Head of caudate nucleus (tissue), 42 donors: ENCODE data around the gene DYDC2.
"Not testable (repeated sequence)": the region's sequence is repeated elsewhere in the genome, so short reads cannot be mapped to it uniquely, and the experiment has no call there.

Experiments
- DNase-seq, 42 donors: peaks; one replicate each; pipeline versions ENCODE4 v3.0.0 to v3.0.0-alpha.2; 2020 to 2021; ENCODE audit warnings: mixed read lengths in 7 of 42
- intact Hi-C: fragments of 100-400 bp; cut with DNase I; formaldehyde crosslinking; loops from one replicate; pipeline ENCODE4 v1.15.0; 2022

The DYDC2 gene, protein sequence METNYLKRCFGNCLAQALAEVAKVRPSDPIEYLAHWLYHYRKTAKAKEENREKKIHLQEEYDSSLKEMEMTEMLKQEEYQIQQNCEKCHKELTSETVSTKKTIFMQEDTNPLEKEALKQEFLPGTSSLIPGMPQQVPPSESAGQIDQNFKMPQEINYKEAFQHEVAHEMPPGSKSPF

DNA sequence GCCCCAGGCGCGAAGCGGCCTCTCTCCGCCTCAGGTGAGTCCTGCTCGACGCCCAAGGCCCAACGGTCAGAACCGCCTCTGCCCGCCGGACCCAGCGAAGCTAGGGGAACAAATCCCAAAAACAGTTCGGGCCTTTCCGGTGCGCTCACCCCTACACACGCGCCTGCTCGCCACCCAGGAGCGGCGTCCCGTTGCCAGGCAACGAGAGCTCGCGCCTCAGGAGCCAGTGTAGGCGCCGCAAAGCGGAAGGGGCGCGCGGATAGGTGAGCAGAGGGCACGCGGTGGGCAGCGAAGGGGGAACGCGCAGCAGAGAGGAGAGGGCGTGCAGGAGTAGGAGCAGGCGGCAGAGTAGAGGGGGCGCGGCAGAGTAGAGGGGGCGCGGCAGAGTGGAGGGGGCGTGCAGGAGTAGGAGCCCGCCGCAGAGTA lies at the start of gene DYDC2, which contains the start of gene DYDC1:
DYDC2 (plus strand) TSS at position 219 of the 426 bp plus-strand sequence. CDS start 5,663 bp downstream, outside the sequence.
DYDC1 (minus strand) TSS at position 193 of the 426 bp plus-strand sequence. CDS start 4,154 bp downstream, outside the sequence.
- intact Hi-C loops = no loop called here
- peak; percentile 20 to 93 (median 73) for DNase-seq

DNA sequence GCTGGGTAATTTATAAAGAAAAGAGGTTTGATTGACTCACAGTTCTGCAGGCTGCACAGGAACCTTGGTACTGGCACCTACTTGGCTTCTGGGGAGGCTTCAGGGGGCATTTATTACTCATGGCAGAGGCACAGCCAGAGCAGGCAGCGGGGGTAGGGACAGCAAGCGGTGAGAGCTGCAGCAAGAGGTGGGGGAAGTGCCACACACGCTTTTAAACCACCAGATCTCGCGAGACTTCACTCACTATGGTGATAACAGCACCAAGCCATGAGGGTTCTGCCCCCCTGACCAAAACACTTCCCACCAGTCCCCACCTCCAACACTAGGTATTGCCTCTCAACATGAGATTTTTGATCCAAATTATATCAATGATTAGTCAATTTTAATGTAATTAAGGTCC lies 43.1 kb upstream of the DYDC2 start:
- DNase-seq = no peak
- intact Hi-C loops = no loop called here

DNA sequence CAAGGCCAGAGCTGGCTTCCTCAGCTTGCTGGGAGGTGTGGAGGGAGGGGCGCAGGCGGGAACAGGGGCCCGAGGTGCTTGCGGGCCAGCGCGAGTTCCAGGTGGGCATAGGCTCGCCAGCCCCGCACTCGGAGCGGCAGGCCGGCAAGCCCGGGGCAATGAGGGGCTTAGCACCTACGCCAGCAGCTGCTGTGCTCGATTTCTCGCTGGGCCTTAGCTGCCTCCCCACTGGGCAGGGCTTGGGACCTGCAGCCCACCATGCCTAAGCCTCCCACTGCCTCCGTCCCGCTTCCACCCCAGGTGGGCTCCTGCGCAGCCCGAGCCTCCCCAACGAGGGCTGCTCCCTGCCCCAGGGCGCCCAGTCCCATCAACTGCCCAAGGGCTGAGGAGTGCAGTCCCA lies 41.2 kb upstream of the DYDC2 start:
- no peak for DNase-seq
- intact Hi-C loops = no loop called here

DNA sequence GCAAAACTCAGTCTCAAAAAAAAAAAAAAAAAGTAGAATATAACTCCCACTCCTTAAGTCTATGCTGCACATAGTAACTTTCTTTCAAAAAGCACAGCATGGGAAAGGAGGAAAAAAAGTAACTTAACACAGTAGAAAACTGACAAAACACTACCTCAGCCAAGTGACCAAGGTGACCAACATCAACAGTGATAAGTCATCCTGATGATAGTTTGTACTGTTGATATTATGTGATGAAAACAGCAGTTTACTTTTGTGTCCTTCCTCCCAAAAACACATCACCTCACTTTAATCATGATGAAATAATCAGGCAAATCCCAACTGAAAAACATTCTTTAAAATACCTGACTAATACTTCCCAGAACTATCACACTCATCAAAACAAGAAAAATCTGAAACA lies 37.8 kb upstream of the DYDC2 start:
- intact Hi-C loops = no loop called here
- DNase-seq = no peak

DNA sequence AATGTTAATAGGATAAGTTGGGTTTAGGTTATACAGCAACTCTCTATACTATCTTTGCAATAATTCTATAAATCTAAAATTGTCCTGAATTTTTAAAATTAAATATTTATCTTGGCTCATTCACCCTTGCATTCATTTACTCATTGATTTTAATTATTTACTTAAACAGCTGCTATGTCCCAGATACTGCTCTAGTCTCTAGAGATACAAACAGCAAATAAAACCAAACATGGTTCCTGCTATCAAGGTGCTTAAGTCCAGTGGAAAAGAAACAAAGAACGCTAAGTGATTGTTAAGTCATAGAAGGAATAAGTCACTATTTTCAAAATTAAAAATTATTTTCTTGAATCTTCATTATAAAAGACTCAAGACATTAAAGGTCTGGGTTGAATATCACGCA lies 37.3 kb upstream of the DYDC2 start:
- intact Hi-C loops = no loop called here
- no peak for DNase-seq

DNA sequence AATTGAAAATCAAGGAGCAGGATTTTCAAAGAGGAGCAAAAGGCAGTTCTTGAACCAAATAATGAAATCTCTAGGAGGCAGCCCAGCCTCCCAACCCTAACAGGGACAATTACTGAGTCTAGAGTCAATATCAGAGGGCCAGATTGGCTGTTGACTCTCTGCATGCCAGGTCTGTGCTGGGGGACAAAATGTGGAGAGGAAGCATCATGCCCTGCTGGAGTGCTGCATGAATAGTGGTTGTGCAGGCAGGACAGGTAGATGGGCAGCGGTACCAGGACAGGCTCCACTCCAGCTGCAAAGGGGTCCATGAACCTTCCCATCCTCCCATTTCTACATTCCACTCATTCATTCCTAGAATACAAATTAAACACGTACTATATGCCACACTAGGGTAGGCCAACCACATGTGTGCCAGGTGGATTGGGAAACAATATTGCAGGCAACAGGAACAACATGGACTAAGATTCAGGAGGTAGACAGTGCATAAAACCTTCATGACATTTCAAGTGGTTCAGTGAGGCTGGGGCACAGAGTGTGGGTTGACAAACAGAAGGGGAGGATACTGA lies 36.8 kb upstream of the DYDC2 start:
- no peak for DNase-seq
- intact Hi-C loops = no loop called here

DNA sequence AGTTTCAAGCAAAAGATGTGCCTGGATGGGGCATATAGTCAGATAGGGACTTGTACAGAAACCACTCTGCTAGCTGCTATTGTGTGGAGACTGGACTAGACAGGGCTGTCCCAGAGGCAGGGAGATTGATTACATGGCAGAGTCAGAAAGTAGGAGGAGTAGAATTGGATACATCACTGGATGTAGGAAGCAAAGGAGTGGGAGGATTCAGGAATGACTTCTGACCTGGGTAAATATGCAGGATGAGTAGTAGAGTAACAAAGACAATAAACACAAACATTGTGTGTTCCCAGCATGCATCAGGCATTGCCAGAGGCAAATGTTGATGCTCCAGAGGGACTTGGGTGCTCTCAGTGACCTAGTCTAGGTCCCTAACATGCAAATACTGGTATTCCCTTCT lies 36.2 kb upstream of the DYDC2 start:
- intact Hi-C loops = no loop called here
- DNase-seq = no peak

DNA sequence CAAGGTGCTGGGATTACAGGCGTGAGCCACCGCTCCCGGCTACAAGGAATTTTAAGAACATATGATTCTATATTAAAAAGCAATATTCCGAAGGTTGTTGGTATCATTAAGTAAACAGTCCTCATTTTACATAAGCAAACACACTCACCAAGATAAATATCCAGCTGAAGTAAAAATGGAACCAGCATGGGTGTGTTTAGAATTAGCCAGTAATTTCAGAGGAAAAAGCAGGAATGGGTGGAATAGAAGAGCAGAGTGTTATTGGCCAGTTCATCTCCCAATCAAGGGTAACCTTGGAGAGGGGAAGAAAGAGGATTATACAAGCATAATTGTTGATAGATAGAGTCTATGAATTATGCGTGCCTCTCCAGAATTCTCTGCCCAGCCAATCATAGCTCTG lies 35.4 kb upstream of the DYDC2 start:
- intact Hi-C loops = no loop called here
- DNase-seq = no peak

DNA sequence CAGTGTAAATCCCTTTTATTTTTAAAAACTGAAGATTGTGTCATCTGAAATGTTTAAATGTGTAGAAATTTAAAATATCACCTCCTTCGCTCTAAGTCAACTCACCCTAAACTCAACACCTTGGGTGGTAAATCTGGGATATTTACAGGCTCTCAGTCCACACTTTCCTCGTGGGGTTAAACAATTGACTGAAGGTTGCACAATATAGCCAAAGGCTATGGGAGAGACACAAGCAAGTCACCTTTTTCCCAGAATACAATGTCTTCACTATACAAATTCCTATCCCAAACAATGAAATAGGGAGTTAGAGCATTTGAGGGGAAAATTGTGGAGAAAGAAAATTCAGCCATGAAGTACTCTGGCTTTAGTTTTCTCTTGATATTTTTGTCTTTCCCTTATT lies 34.4 kb upstream of the DYDC2 start:
- intact Hi-C loops = no loop called here
- DNase-seq = no peak

DNA sequence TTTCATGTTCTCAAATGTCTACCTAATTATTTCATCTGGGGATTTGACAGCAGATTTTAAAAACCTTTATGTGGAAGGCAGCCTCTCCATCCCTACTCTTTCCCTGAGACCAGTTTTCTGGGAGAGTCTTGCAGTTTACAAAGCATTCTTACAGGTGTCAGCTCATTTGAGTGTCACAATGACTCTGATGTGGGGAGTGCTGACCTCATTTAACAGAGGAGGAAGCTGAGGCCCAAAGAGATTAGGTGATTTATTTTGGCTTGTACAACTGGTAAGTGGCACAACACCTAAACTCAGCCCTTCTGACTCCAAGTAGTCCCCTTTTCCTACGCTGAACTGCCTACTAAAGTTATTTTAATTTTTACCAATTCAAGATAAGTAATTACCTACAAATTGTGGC lies 33.9 kb upstream of the DYDC2 start:
- no peak for DNase-seq
- intact Hi-C loops = no loop called here

DNA sequence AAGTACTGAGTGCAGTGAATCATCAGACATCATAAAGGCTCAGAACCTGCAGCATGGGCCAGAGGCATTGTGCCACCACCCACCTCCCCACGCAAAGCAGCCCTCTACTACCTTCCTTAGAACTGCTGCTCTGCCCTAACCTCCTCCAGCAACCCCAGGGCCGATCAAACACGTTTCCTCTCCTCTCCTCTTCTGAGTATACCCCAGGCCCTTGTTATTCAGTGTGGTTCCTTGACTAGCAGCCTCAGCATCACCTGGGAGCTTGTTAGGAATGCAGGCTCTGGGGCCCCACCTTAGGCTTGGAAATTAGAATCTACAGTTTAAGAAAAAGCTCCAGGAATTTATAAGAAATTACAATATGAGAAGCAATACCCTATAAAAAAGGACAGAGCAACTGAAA lies 33.3 kb upstream of the DYDC2 start:
- no peak for DNase-seq
- intact Hi-C loops = no loop called here

DNA sequence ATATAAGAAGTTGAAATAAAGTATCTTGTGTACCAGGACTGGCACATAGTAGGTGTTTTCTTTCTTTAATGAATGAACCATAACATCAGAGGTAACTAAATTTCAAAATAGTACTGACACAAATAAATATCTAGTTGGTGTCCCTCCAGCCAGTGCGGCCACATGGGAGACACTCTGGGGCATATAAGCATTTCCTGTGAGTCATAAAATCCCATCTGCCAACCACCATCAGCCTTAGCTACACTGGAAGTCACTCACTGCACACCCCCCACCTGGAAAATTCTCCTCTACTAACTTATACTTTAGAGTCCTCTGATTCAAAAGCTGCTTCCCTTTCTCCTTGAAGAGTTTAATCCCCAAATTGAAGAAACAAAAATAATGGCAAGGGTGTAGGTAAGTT lies 32.5 kb upstream of the DYDC2 start:
- intact Hi-C loops = no loop called here

DNA sequence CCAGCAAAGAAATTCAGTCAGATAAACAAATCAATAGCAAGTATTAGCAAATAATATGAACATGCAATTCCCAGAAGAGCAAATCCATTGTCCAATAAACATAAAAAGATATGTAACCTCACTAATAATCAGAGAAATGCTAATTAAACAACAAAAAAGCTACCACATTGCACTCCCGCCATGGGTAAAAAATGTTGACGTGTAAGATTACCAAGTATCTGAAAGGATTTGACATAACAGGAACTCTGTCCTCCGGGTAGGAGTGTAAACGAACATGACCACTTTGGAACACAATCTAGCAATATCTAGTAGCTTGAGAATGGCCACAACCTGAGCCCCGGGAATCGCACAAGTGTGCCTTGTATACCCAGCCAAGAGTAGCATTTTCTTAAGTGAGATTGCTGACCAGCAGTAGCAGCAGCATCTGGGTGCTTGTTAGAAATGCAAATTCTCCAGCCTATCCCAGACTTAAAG lies 31.7 kb upstream of the DYDC2 start:
- intact Hi-C loops = no loop called here
- DNase-seq = no peak

More for the DNA sequence above, 32.5 kb upstream of the DYDC2 start:
- DNase-seq = no peak

DNA sequence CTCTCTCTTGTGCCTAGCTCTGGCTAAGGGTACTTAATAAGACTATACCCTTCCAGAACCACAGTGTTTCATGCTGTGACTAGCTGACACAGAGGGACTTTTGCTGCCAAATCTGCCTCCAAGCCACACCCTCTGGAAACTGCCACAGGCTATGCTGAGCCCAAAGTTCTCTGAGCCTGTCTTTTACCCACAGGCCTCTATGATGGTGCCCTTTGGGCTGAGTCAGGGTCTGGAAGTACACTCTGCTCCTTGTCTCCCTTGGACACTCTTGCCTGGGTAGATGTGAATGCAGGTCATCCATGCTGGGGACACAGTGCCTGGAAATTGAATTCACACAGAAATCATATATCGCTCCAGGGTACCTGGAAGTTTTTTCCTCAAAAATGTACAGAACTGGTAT lies 22.6 kb upstream of the DYDC2 start:
- intact Hi-C loops = no loop called here
- DNase-seq = peak in 1 of 42 donors; percentile 48

DNA sequence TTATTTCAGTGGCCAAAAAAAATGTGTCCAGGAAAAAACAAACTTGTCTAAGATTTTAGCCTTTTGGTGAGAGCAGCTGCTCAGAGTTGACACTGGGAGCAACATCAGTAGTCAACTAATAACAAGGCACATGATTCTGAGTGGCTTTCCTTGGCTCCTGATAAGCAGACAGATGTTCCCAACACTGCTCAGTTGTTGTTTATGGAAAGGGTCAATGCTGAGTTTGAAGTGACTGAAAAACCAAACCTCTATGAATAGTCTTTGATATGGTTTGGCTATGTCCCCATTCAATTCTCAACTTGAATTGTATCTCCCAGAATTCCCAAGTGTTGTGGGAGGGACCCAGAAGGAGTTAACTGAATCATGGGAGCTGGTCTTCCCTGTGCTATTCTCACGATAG lies 12.3 kb upstream of the DYDC2 start:
- intact Hi-C loops = no loop called here
- no peak for DNase-seq

DNA sequence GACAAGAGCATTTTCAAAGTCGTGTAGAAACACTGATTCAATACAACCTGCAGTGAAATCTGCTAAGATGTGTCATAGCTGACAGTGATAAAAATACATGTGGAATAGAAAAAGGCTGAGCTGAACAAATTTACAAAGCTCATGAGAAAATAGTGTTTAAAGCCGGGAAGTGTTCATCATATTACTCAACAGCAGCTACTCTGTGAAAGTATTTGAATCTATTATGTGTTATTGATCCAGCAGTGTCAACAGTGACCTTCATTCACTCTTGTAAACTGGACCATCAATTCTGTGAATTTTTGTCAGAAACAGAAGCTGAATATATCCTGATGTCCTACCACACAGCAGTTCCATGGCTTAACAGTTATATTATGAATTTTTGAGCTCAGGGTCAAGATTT lies 11.7 kb upstream of the DYDC2 start:
- intact Hi-C loops = no loop called here
- no peak for DNase-seq

DNA sequence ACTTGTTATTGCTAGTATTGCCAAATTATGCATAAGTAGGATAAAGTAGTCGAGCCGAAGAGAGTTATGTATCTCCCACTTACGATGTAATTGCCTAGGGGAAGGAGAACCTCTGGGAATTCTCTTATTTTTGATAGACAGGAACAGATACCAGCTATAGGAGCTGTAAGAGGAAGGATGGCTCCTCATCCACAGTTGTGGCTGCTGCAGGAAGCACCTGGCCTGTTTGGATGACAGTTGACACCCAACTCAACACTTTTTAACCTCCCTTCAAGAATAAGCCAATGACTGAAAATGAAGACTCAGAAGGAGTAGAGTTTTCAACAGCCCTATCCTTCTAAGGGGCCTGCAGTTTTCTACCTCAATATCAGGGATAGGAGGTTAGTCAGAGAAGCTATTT lies 6.3 kb upstream of the DYDC2 start:
- intact Hi-C loops = no loop called here
- no peak for DNase-seq

DNA sequence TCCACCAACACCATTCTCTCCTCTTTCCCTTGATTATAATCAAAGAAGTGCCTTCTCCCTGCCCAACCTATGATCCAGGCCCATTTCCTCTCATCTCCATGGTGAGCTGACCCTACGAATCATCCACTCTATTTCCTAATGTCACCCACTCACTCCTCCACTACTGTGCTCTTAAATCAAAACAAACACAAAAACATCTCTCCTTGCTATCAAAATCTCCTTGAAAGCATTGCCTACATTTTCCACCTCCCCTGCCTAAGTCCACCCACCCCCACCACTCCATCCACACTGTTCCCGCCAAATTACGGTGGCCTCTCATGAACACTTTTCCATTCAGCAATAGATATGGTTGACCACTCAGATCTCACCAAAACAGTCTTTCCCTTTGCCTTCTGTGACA lies 5.4 kb upstream of the DYDC2 start:
- DNase-seq = no peak
- intact Hi-C loops = no loop called here

DNA sequence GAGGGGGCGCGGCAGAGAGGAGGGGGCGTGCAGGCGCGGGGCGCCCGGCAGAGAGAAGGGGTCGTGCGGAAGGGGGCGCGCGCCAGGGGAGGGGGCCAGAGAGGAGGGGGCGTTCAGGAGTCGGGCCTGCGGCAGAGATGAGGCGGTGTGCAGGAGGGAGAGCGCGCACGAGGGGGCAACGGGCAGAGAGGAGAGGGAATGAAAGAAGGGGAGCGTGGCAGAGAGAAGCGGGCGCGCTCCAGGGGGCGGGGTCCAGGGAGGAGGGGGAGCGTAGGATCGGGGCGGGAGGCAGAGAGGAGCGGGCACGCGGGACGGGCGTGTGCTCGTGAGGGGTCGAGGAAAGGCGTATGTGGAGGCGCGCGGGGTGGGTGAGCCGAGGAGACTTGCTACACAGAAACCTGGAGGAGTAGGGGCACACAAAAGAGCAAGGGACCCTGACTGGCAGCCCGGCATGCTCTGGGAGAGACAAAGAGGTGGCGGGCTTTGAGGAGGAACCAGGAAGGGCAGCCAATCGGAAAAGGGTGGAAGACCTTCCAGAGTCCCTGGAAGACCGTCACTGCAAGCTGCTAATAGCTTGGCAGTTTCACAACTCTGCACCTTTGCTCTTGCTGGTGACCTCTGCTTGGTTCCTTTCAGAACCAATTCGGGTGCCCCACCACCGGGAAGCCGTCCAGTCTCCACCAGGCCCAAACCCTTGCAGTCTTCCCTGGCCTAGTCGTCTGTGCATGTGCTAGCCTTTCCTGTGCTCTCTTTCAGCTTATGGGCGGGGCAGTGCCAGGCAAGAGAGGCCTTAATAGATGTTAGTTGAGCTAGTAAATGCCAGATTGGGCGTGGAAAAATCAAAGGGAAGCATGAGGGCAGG lies 639 bp downstream of the DYDC2 start:
- peak in 39 of 42 donors; percentile 14 to 72 (median 44) for DNase-seq
- intact Hi-C loops = no loop called here

DNA sequence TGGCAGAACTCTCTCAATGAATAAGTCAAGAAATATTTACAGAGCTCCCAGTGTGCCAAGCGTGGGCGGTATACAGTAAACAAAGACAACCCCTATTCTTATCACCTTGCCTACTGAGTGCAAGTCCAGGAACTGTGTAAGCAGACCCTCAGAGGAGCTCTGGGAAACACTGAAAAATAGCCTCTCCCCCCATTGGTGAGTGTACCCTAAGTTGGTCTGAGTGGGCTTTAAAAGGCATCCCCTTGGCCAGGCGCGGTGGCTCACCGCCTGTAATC lies 1.2 kb downstream of the DYDC2 start:
- intact Hi-C loops = no loop called here
- DNase-seq = no peak

DNA sequence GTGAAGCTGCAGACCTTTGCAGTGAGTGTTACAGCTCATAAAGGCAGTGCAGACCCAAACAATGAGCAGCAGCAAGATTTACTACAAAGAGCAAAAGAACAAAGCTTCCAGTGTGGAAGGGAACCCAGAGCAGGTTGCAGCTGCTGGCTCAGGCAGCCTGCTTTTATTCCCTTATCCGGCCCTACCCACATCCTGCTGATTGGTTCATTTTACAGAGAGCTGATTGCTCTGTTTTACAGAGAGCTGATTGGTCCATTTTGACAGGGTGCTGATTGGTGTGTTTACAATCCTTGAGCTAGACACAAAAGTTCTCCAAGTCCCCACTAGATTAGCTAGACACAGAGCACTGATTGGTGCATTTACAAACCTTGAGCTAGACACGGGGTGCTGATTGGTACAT lies 2.3 kb downstream of the DYDC2 start:
- intact Hi-C loops, DNase-seq: not testable (repeated sequence)
